IMR-90 (cell line): ENCODE data around the gene ATM. TPM values are rescaled to one million over a fixed set of nuclear protein-coding genes. Genes with fewer than 3 reads are reported as not detected.

ENCODE experiments used
- ATAC-seq: fragments of 200-7000 bp; cut with Tn5 transposase; 2 replicates; pipeline ENCODE4 v1.9.1; 2020; ENCODE audit warnings: low read depth, mild to moderate bottlenecking, moderate library complexity
- BruUV-seq: library from RNA; stranded (reverse); fragments of 400-500 nt; replicated peaks from 2 replicates; lab custom pipeline; 2021; lab: Mats Ljungman, UMichigan
- CTCF ChIA-PET: fragments of 300-600 bp; formaldehyde crosslinking; extraction: SDS; loops from one replicate; lab custom pipeline; 2021; ENCODE audit warnings: antibody characterized with exemption; lab: Yijun Ruan, JAX
- POLR2A ChIA-PET: fragments of 300-600 bp; sonication (Branson Sonifier 250); formaldehyde crosslinking; loops from one replicate; lab custom pipeline; 2022; ENCODE audit warnings: antibody characterized with exemption; ENCODE audit not compliant: unreplicated experiment; lab: Charles Lee
- DNase-seq: peaks from one replicate; pipeline ENCODE4 v3.0.0; 2013
- H2AFZ ChIP-seq: replicated peaks from 2 replicates; pipeline ENCODE3; 2013; ENCODE audit warnings: low read length, mild to moderate bottlenecking; ENCODE audit not compliant: poor library complexity
- H2AK5ac ChIP-seq: 2 replicates; pipeline ENCODE4 v1.6.1; 2013; ENCODE audit warnings: low read depth, low read length, inconsistent platforms
- H2AK9ac ChIP-seq: replicated peaks from 2 replicates; pipeline ENCODE3; 2013; ENCODE audit warnings: mild to moderate bottlenecking, low read depth, low read length, moderate library complexity; ENCODE audit not compliant: poor library complexity
- H2BK120ac ChIP-seq: 2 replicates; pipeline ENCODE4 v1.6.1; 2013; ENCODE audit warnings: low read depth, low read length, inconsistent platforms
- H2BK15ac ChIP-seq: 3 replicates; pipeline ENCODE4 v1.6.1; 2013; ENCODE audit warnings: low read depth, low read length, inconsistent platforms
- H2BK20ac ChIP-seq: 2 replicates; pipeline ENCODE4 v1.6.1; 2013; ENCODE audit warnings: low read depth, mild to moderate bottlenecking, inconsistent platforms, low read length, moderate library complexity
- H2BK5ac ChIP-seq: 2 replicates; pipeline ENCODE4 v1.6.1; 2013; ENCODE audit warnings: mild to moderate bottlenecking, low read depth, low read length, inconsistent platforms; ENCODE audit not compliant: poor library complexity, severe bottlenecking
- H3K14ac ChIP-seq: replicated peaks from 2 replicates; pipeline ENCODE4 v1.6.1; 2013; ENCODE audit warnings: low read depth, low read length, inconsistent platforms
- H3K18ac ChIP-seq: 2 replicates; pipeline ENCODE4 v1.6.1; 2013; ENCODE audit warnings: low read depth, low read length, control low read depth
- H3K23ac ChIP-seq: 2 replicates; pipeline ENCODE4 v1.6.1; 2013; ENCODE audit warnings: low read depth, low read length, inconsistent platforms
- H3K27ac ChIP-seq: 2 replicates; pipeline ENCODE4 v1.5.1; 2013; ENCODE audit warnings: mild to moderate bottlenecking, control low read depth, low read length; ENCODE audit not compliant: insufficient read depth
- H3K27me3 ChIP-seq: 2 replicates; pipeline ENCODE4 v1.6.1; 2013; ENCODE audit warnings: low read length; ENCODE audit not compliant: control insufficient read depth, insufficient read depth
- H3K36me3 ChIP-seq: 2 replicates; pipeline ENCODE4 v1.6.1; 2013; ENCODE audit warnings: low read length, mixed read lengths; ENCODE audit not compliant: control insufficient read depth, insufficient read depth
- H3K4ac ChIP-seq: 2 replicates; pipeline ENCODE4 v1.6.1; 2013; ENCODE audit warnings: low read depth, low read length, inconsistent platforms
- H3K4me1 ChIP-seq: 2 replicates; pipeline ENCODE4 v1.6.1; 2013; ENCODE audit warnings: low read length, mixed read lengths; ENCODE audit not compliant: control insufficient read depth, insufficient read depth
- H3K4me2 ChIP-seq: 2 replicates; pipeline ENCODE4 v1.6.1; 2013; ENCODE audit warnings: low read depth, mild to moderate bottlenecking, control low read depth, low read length, moderate library complexity
- H3K4me3 ChIP-seq: 2 replicates; pipeline ENCODE4 v1.5.1; 2013; ENCODE audit warnings: low read depth, mild to moderate bottlenecking, control low read depth, low read length, moderate library complexity; ENCODE audit not compliant: insufficient read depth
- H3K56ac ChIP-seq: 2 replicates; pipeline ENCODE4 v1.6.1; 2013; ENCODE audit warnings: low read length, inconsistent platforms; ENCODE audit not compliant: insufficient read depth; ENCODE audit errors: extremely low read depth
- H3K79me1 ChIP-seq, 2 experiments: 2 replicates each; pipeline ENCODE4 v1.6.1; 2013; ENCODE audit warnings: low read length in 2 of 2, inconsistent platforms in 1 of 2, low read depth in 1 of 2
- H3K9ac ChIP-seq: 2 replicates; pipeline ENCODE4 v1.6.1; 2013; ENCODE audit warnings: low read depth, low read length, control low read depth
- H3K9me1 ChIP-seq: 2 replicates; pipeline ENCODE4 v1.6.1; 2013; ENCODE audit warnings: low read length, inconsistent platforms; ENCODE audit not compliant: insufficient read depth
- H3K9me3 ChIP-seq: 2 replicates; pipeline ENCODE4 v1.6.1; 2013; ENCODE audit warnings: low read length; ENCODE audit not compliant: control insufficient read depth, insufficient read depth
- H4K20me1 ChIP-seq: 2 replicates; pipeline ENCODE4 v1.6.1; 2013; ENCODE audit warnings: low read length, inconsistent platforms; ENCODE audit not compliant: insufficient read depth
- H4K5ac ChIP-seq: 2 replicates; pipeline ENCODE4 v1.6.1; 2013; ENCODE audit warnings: mild to moderate bottlenecking, low read depth, low read length, control low read depth
- H4K8ac ChIP-seq, 2 experiments: 2 replicates each; pipeline ENCODE4 v1.6.1; 2013; ENCODE audit warnings: low read depth in 2 of 2, low read length in 2 of 2, control low read depth in 1 of 2, inconsistent platforms in 1 of 2
- H4K91ac ChIP-seq: 2 replicates; pipeline ENCODE4 v1.6.1; 2013; ENCODE audit warnings: low read depth, low read length, inconsistent platforms; ENCODE audit not compliant: insufficient read depth
- ELK1 ChIP-seq: fragments of 150-350 bp; IDR thresholded peaks from 2 replicates; pipeline ENCODE4 v1.6.1; 2016; ENCODE audit warnings: low read depth, mild to moderate bottlenecking, low read length, moderate library complexity, borderline replicate concordance
- FOS ChIP-seq: fragments of 150-350 bp; IDR thresholded peaks from 2 replicates; pipeline ENCODE4 v1.6.1; 2016; ENCODE audit warnings: low read depth, low read length
- MAFK ChIP-seq: IDR thresholded peaks from 2 replicates; pipeline ENCODE4 v1.6.1; 2012; ENCODE audit warnings: low read depth, low read length, improper control_type of control experiment
- NFE2L2 ChIP-seq: fragments of 150-350 bp; IDR thresholded peaks from 2 replicates; pipeline ENCODE4 v1.6.1; 2016; ENCODE audit warnings: low read depth, mild to moderate bottlenecking, low read length
- POLR2A ChIP-seq: IDR thresholded peaks from 2 replicates; pipeline ENCODE4 v1.6.1; 2012; ENCODE audit warnings: mild to moderate bottlenecking, low read depth, low read length
- RCOR1 ChIP-seq: IDR thresholded peaks from 2 replicates; pipeline ENCODE4 v1.6.1; 2012; ENCODE audit warnings: mild to moderate bottlenecking, low read length, improper control_type of control experiment; ENCODE audit not compliant: insufficient replicate concordance
- WGBS, 2 experiments: methylation state at CpG; one replicate each; pipeline versions ENCODE4 v1.1.5 to v1.1.7; 2013; ENCODE audit warnings: missing lambda C conversion rate in 2 of 2; ENCODE audit not compliant: insufficient read length in 1 of 2; ENCODE audit errors: extremely low coverage in 2 of 2; 5-methylcytosine and 5-hydroxymethylcytosine counted together
- dilution Hi-C: fragments of 300-500 bp; cut with HindIII; formaldehyde crosslinking; loops from one replicate; pipeline ENCODE4 v1.14.3; 2018; ENCODE audit warnings: low sequenced_read_pairs; ENCODE audit not compliant: unreplicated experiment
- in situ Hi-C: fragments of 300-500 bp; cut with MboI; formaldehyde crosslinking; loops from 3 replicates; pipeline ENCODE4 v1.14.3; 2019; ENCODE audit warnings: low sequenced_read_pairs, inconsistent platforms, mixed read lengths
- intact Hi-C: fragments of 100-400 bp; cut with micrococcal nuclease; formaldehyde crosslinking; loops from 2 replicates; pipeline ENCODE4 v1.10.0; 2022
- polyA plus RNA-seq, 3 experiments: library from polyadenylated mRNA; depleted of rRNA; stranded (reverse); fragments of >200 nt; gene quantifications; 2 replicates each; pipeline ENCODE4 v1.2.3, GENCODE V29; 2012; ENCODE audit warnings: low replicate concordance in 1 of 3
- total RNA-seq: library from RNA; depleted of rRNA; stranded (reverse); fragments of >200 nt; gene quantifications from 2 replicates; pipeline ENCODE4 v1.2.3, GENCODE V29; 2012

ATM gene
- total and polyA plus RNA-seq, 2 of the 4 experiments (the other 2 are of a cell fraction) = 18.1 to 30.6 TPM

- Histone ChIP-seq H3K4me3 (no peak overlapping the region), H3K23ac (no peak overlapping the region), H3K56ac (no peak overlapping the region), H4K20me1 (no peaks in the 10 kb centered on the region), H3K4me1 (peaks cover 7% of the 10 kb centered on the region), H2BK15ac (no peak overlapping the region), H3K79me1 (no peaks in the 10 kb centered on the region), H2AFZ (no peak overlapping the region), H3K18ac (no peak overlapping the region), H3K9me3 (no peaks in the 10 kb centered on the region), H3K9me1 (peaks cover 3% of the 10 kb centered on the region; the same call in 1 of the 2 replicates), H2BK120ac (peak overlapping the region; percentile 71), H4K8ac (peak overlapping the region in 1 of 2 experiments; percentile 79; a peak in 2 of 4 replicates), H3K14ac (peak overlapping the region; percentile 87; the same call in 1 of the 2 replicates), H3K4ac (no peak overlapping the region; the same call in 1 of the 2 replicates), H3K27ac (no peak overlapping the region), H2BK20ac (peak overlapping the region; percentile 77), H4K5ac (no peak overlapping the region), H3K4me2 (peak overlapping the region; percentile 56; the same call in 1 of the 2 replicates), H3K36me3 (peaks cover 8% of the 10 kb centered on the region), H3K27me3 (no peaks in the 10 kb centered on the region), H3K9ac (no peak overlapping the region), H2AK9ac (no peak overlapping the region), H4K91ac (no peak overlapping the region), H2AK5ac (no peak overlapping the region), H2BK5ac (peak overlapping the region; percentile 64)
- WGBS, 2 experiments = no CpG with 5 or more reads among the region's 2 CpGs
- BruUV-seq = no TSS peak
- TF ChIP-seq FOS = no peak
- no peak for TF ChIP-seq NFE2L2
- no peak for TF ChIP-seq POLR2A
- no peak for TF ChIP-seq MAFK
- TF ChIP-seq RCOR1 = no peak
- no peak for TF ChIP-seq ELK1
- DNase-seq (peak; percentile 68), ATAC-seq (peak; percentile 91)
- dilution Hi-C loops (no loop called here), in situ Hi-C loops (no loop called here), intact Hi-C loops (loop anchor here (5.0 kb wide), 1 partner anchor 283 kb away; no protein-coding TSS in a partner anchor)
- ChIA-PET CTCF (interaction anchor here (0.9 kb wide), 1 partner anchor 32 kb away, joined by 3 read pairs; no protein-coding TSS in a partner anchor), POLR2A (no interaction called here)
These were observed 141.3 kb downstream of the ATM start for GRCh38 chr11:108364159-108364558.
